K562 (cell line): ENCODE results near the gene CRKL. TPM values are rescaled to one million over a fixed set of nuclear protein-coding genes. Genes with fewer than 3 reads are reported as not detected.
A peak's percentile ranks its signal among the peaks of the same experiment; 100 is the strongest.

Experiments
- CHD2 ChIP-seq: IDR thresholded peaks from 2 replicates; pipeline ENCODE4 v1.6.1; 2011; ENCODE audit warnings: low read depth, low read length
- GABPB2 ChIP-seq: fragments of 250-450 bp; sonication (Bioruptor Pico); conservative IDR thresholded peaks from 2 replicates; pipeline ENCODE4 v1.5.1; 2021; ENCODE audit warnings: mild to moderate bottlenecking
- HOXB6 ChIP-seq: fragments of 250-450 bp; sonication (Bioruptor Pico); IDR thresholded peaks from 2 replicates; pipeline ENCODE4 v1.5.1; 2022; ENCODE audit warnings: mild to moderate bottlenecking, borderline replicate concordance
- KHSRP ChIP-seq: fragments of 450-650 bp; IDR thresholded peaks from 2 replicates; pipeline ENCODE4 v1.6.1; 2017
- KLF10 ChIP-seq: fragments of 250-450 bp; sonication (Bioruptor Pico); IDR thresholded peaks from 2 replicates; pipeline ENCODE4 v1.6.1; 2021; ENCODE audit warnings: matching md5 sums
- MIER1 ChIP-seq: fragments of 450-650 bp; IDR thresholded peaks from 2 replicates; pipeline ENCODE4 v1.6.1; 2016; ENCODE audit warnings: antibody characterized with exemption, mild to moderate bottlenecking, low read depth
- NKRF ChIP-seq: fragments of 450-650 bp; IDR thresholded peaks from 2 replicates; pipeline ENCODE4 v1.6.1; 2016; ENCODE audit warnings: borderline replicate concordance
- NR4A1 ChIP-seq, 2 experiments: fragments of 250-450 bp in 1 of 2; fragments of 450-650 bp in 1 of 2; sonication (Bioruptor Pico) in 1 of 2; IDR thresholded peaks; 2 replicates each; pipeline versions ENCODE4 v1.4.0 to v1.6.1; 2016 to 2020; ENCODE audit warnings: mild to moderate bottlenecking in 2 of 2, missing compliant biosample characterization in 1 of 2, missing genetic modification characterization in 1 of 2, moderate library complexity in 1 of 2
- POLR2AphosphoS5 ChIP-seq: IDR thresholded peaks from 2 replicates; pipeline ENCODE4 v1.6.1; 2011; ENCODE audit warnings: mild to moderate bottlenecking, low read depth, low read length, moderate library complexity; ENCODE audit not compliant: control insufficient read depth, insufficient read depth
- THRA ChIP-seq: fragments of 450-650 bp; IDR thresholded peaks from 2 replicates; pipeline ENCODE4 v1.6.1; 2017; ENCODE audit warnings: mild to moderate bottlenecking, moderate library complexity
- WHSC1 ChIP-seq: IDR thresholded peaks from one replicate; pipeline ENCODE4 v1.6.1; 2012; ENCODE audit warnings: low read length, control low read depth, inconsistent platforms
- ZNF217 ChIP-seq: sonication (generic); formaldehyde crosslinking; IDR thresholded peaks from 2 replicates; pipeline ENCODE4 v1.8.0; 2022; ENCODE audit warnings: mild to moderate bottlenecking, missing genetic modification reagents
- ZNF311 ChIP-seq: fragments of 250-450 bp; sonication (Bioruptor Pico); IDR thresholded peaks from 2 replicates; pipeline ENCODE4 v1.4.0; 2020; ENCODE audit warnings: mild to moderate bottlenecking, moderate library complexity
- ZNF395 ChIP-seq: fragments of 200-800 bp; sonication (Bioruptor generic); IDR thresholded peaks from 2 replicates; pipeline ENCODE4 v1.6.1; 2017; ENCODE audit warnings: missing genetic modification characterization, missing compliant biosample characterization
- polyA plus RNA-seq, 8 experiments: library from polyadenylated mRNA; depleted of rRNA in 4 of 8; stranded (reverse) in 5 of 8; unstranded in 3 of 8; fragments of >200 nt; fragmentation: Nextera tagmentation in 2 of 8; fragmentation: Illumina TruSeq in 1 of 8; extraction: Ambion mirVana in 2 of 8; extraction: Trizol in 1 of 8; gene quantifications; 2 replicates each; pipeline versions ENCODE4 v1.2.1 to v1.2.3, GENCODE V29; 2011 to 2014; ENCODE audit warnings: inconsistent platforms in 1 of 8, missing spikeins in 1 of 8
- total RNA-seq, 7 experiments: library from RNA; depleted of rRNA in 6 of 7; stranded (reverse); fragments of >200 nt in 6 of 7; fragmentation: Illumina TruSeq in 2 of 7; extraction: Trizol in 2 of 7; gene quantifications; 2 replicates each; pipeline versions ENCODE4 v1.2.1 to v1.2.3, GENCODE V29; 2011 to 2021; ENCODE audit warnings: low replicate concordance in 1 of 7
- TF ChIP-seq, protein P1 (sequence below): sonication (generic); formaldehyde crosslinking; IDR thresholded peaks from 2 replicates; pipeline ENCODE4 v1.8.1; 2022; ENCODE audit warnings: missing genetic modification reagents
- TF ChIP-seq, protein P2 (sequence below), 2 experiments: fragments of 150-350 bp in 1 of 2; IDR thresholded peaks; 2 replicates each; pipeline ENCODE4 v1.6.1; 2012 to 2016; ENCODE audit warnings: low read depth in 2 of 2, low read length in 2 of 2, mild to moderate bottlenecking in 1 of 2, moderate library complexity in 1 of 2
- TF ChIP-seq, protein P3 (sequence below): fragments of 450-650 bp; IDR thresholded peaks from 2 replicates; pipeline ENCODE4 v1.6.1; 2014; ENCODE audit warnings: low read depth, mild to moderate bottlenecking, moderate library complexity, borderline replicate concordance

CRKL gene
- total and polyA plus RNA-seq, 9 of the 15 experiments (the other 6 are each of a cell fraction or from before 2014, with no cell fraction given) = 100 to 263 (median 124) TPM

GRCh38 chr22:20982563-20982882 is 65.3 kb downstream of the CRKL start (continued):
- TF ChIP-seq, protein P1, sequence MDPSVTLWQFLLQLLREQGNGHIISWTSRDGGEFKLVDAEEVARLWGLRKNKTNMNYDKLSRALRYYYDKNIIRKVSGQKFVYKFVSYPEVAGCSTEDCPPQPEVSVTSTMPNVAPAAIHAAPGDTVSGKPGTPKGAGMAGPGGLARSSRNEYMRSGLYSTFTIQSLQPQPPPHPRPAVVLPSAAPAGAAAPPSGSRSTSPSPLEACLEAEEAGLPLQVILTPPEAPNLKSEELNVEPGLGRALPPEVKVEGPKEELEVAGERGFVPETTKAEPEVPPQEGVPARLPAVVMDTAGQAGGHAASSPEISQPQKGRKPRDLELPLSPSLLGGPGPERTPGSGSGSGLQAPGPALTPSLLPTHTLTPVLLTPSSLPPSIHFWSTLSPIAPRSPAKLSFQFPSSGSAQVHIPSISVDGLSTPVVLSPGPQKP (CRISPR knock-in tag) = no peak
- TF ChIP-seq ZNF311 (peak; percentile 16; the same call in 1 of the 2 replicates), KLF10 (CRISPR knock-in tag) (no peak), MIER1 (no peak), ZNF395 (no peak), KHSRP (no peak), CHD2 (peak; percentile 12; the same call in 1 of the 2 replicates), NR4A1 (CRISPR knock-in tag; IDR thresholded peaks at IDR 0.05) (peak; percentile 33; the same call in 1 of the 2 replicates), NR4A1 (tag; IDR thresholded peaks at IDR 0.05) (no peak), GABPB2 (CRISPR knock-in tag) (0 out of 2 replicates have a peak, but pooled peaks have one; percentile 4), HOXB6 (CRISPR knock-in tag) (0 out of 2 replicates have a peak, but pooled peaks have one; percentile 12), THRA (no peak), ZNF217 (CRISPR knock-in tag) (no peak), NKRF (no peak), POLR2AphosphoS5 (no peak), WHSC1 (peak; percentile 10)
- TF ChIP-seq, protein P2, sequence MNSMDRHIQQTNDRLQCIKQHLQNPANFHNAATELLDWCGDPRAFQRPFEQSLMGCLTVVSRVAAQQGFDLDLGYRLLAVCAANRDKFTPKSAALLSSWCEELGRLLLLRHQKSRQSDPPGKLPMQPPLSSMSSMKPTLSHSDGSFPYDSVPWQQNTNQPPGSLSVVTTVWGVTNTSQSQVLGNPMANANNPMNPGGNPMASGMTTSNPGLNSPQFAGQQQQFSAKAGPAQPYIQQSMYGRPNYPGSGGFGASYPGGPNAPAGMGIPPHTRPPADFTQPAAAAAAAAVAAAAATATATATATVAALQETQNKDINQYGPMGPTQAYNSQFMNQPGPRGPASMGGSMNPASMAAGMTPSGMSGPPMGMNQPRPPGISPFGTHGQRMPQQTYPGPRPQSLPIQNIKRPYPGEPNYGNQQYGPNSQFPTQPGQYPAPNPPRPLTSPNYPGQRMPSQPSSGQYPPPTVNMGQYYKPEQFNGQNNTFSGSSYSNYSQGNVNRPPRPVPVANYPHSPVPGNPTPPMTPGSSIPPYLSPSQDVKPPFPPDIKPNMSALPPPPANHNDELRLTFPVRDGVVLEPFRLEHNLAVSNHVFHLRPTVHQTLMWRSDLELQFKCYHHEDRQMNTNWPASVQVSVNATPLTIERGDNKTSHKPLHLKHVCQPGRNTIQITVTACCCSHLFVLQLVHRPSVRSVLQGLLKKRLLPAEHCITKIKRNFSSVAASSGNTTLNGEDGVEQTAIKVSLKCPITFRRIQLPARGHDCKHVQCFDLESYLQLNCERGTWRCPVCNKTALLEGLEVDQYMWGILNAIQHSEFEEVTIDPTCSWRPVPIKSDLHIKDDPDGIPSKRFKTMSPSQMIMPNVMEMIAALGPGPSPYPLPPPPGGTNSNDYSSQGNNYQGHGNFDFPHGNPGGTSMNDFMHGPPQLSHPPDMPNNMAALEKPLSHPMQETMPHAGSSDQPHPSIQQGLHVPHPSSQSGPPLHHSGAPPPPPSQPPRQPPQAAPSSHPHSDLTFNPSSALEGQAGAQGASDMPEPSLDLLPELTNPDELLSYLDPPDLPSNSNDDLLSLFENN (IDR thresholded peaks at IDR 0.05; ENCODE audit: low read depth in 2 of 2, low read length in 2 of 2) = peak in 1 of 2 experiments; percentile 28; a peak in 1 of 4 replicates
- TF ChIP-seq, protein P3, sequence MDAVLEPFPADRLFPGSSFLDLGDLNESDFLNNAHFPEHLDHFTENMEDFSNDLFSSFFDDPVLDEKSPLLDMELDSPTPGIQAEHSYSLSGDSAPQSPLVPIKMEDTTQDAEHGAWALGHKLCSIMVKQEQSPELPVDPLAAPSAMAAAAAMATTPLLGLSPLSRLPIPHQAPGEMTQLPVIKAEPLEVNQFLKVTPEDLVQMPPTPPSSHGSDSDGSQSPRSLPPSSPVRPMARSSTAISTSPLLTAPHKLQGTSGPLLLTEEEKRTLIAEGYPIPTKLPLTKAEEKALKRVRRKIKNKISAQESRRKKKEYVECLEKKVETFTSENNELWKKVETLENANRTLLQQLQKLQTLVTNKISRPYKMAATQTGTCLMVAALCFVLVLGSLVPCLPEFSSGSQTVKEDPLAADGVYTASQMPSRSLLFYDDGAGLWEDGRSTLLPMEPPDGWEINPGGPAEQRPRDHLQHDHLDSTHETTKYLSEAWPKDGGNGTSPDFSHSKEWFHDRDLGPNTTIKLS = no peak
